OCI-LY3 (cell line): Measurements from ENCODE around the gene ADAD2.

Experiments
- CTCF ChIP-seq: fragments of 200-600, 300-600 bp; sonication (generic); IDR thresholded peaks from 2 replicates; pipeline ENCODE4 v1.5.1; 2014; ENCODE audit warnings: antibody characterized with exemption, low read length, low read depth
- EZH2phosphoT487 ChIP-seq: fragments of 200-600 bp; shearing (Covaris generic); IDR thresholded peaks from 2 replicates; pipeline ENCODE4 v1.6.1; 2018; ENCODE audit warnings: antibody characterized with exemption, mixed run types, low read depth

DNA sequence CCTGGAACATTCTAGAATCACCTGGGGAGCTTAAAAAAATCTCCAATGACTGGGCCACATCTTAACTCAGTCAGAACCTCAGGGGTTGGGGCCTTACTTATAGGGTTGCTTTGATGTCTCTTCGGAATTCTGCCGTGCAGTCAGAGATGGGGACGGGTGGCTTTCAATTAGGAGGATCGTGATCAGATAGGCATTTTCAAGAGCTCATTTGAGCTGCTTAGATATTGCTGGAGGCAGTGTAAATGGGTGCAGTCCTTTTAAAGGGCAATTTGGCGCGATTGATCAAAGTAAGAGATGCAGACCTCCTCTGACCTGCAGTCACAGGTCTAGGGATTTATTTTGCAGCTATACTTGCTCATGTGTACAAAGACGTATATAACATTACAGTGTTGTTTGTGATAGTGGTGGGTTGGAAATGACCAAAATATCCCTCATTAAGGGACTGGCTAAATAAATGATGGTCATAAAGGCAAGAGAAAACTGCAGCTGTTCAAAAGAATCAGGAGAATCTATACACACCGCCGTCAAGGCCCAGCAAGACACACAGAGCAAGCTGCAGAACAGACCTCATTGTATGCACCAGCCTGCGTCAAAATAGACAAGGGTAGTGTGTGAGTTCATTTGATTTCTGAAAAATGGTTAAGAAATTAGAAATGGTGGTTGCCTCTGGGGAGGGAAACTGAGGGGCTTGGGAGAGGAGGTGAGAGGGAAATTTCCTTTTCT lies 55.2 kb downstream of the ADAD2 start:
- TF ChIP-seq CTCF (no peak), EZH2phosphoT487 (no peak)
